H1 (cell line): ENCODE measurements around the gene MBOAT2. TPM values are rescaled to one million over a fixed set of nuclear protein-coding genes. Genes with fewer than 3 reads are reported as not detected.

Experiments used
- KDM4A ChIP-seq: IDR thresholded peaks from one replicate; pipeline ENCODE4 v1.7.1; 2012; ENCODE audit warnings: low read depth, mild to moderate bottlenecking, moderate library complexity, low read length, inconsistent platforms; ENCODE audit not compliant: severe bottlenecking
- SAP30 ChIP-seq: fragments of 300-600 bp; sonication (generic); IDR thresholded peaks from 2 replicates; pipeline ENCODE4 v1.7.1; 2012; ENCODE audit warnings: low read length, moderate library complexity, mild to moderate bottlenecking, inconsistent platforms; ENCODE audit not compliant: insufficient read depth, insufficient replicate concordance
- YY1 ChIP-seq: IDR thresholded peaks from 2 replicates; pipeline ENCODE4 v1.6.1; 2011; ENCODE audit warnings: low read depth, mild to moderate bottlenecking, low read length
- ZNF274 ChIP-seq: IDR thresholded peaks from 2 replicates; pipeline ENCODE4 v1.7.0; 2012; ENCODE audit warnings: low read length, borderline replicate concordance; ENCODE audit errors: extremely low read depth
- polyA plus RNA-seq, 7 experiments: library from polyadenylated mRNA; depleted of rRNA in 3 of 7; stranded (reverse) in 5 of 7; unstranded in 2 of 7; fragments of >200 nt in 5 of 7; fragments of 200-250 nt in 2 of 7; gene quantifications; 1 replicate in 5 of 7; 2 replicates in 1 of 7; 4 replicates in 1 of 7; pipeline versions ENCODE4 v1.2.1 to v1.2.3, GENCODE V29; 2011 to 2013; ENCODE audit warnings: missing spikeins in 2 of 7, mixed read lengths in 2 of 7
- total RNA-seq: library from RNA; stranded (reverse); fragmentation: NEBNext Ultra II Directional; extraction: Animal tissue kit (Norgen Biotek cat#: 25700); gene quantifications from 2 replicates; pipeline ENCODE4 v1.2.1, GENCODE V29; 2021
- TF ChIP-seq, protein P1 (sequence below): IDR thresholded peaks from 2 replicates; pipeline ENCODE4 v1.6.1; 2011; ENCODE audit warnings: low read depth, mild to moderate bottlenecking, low read length; ENCODE audit not compliant: insufficient read depth
- TF ChIP-seq, protein P2 (sequence below): IDR thresholded peaks from 2 replicates; pipeline ENCODE4 v1.6.1; 2012; ENCODE audit warnings: inconsistent platforms

Gene MBOAT2
- total and polyA plus RNA-seq, 2 of the 8 experiments (the other 6 are each of a cell fraction or from before 2014, with no cell fraction given) = 11.2 to 23.4 TPM

DNA sequence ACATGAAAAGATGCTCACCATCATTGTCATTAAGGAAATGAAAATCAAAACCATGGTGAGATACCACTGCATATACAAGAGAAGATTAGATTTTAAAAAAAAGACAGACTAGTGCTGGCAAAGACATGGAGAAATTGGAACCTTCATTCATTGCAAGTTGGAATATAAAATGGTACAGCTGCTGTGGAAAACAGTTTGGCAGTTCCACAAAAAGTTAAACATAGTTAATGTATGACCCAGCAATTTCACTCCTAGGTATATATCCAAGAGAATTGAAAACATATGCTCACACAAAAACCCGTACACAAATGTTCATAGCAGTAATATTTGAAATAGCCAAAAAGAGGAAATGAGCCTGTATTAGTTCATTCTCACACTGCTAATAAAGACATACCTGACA, 33.7 kb upstream of the MBOAT2 start (continued):
- TF ChIP-seq, protein P1, sequence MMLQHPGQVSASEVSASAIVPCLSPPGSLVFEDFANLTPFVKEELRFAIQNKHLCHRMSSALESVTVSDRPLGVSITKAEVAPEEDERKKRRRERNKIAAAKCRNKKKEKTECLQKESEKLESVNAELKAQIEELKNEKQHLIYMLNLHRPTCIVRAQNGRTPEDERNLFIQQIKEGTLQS = no peak
- no peak for TF ChIP-seq ZNF274
- TF ChIP-seq SAP30 = no peak
- TF ChIP-seq, protein P2, sequence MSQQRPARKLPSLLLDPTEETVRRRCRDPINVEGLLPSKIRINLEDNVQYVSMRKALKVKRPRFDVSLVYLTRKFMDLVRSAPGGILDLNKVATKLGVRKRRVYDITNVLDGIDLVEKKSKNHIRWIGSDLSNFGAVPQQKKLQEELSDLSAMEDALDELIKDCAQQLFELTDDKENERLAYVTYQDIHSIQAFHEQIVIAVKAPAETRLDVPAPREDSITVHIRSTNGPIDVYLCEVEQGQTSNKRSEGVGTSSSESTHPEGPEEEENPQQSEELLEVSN = no peak
- TF ChIP-seq YY1 = no peak
- TF ChIP-seq KDM4A = no peak
